Measurements from ENCODE around the gene TBC1D22A.

DNA sequence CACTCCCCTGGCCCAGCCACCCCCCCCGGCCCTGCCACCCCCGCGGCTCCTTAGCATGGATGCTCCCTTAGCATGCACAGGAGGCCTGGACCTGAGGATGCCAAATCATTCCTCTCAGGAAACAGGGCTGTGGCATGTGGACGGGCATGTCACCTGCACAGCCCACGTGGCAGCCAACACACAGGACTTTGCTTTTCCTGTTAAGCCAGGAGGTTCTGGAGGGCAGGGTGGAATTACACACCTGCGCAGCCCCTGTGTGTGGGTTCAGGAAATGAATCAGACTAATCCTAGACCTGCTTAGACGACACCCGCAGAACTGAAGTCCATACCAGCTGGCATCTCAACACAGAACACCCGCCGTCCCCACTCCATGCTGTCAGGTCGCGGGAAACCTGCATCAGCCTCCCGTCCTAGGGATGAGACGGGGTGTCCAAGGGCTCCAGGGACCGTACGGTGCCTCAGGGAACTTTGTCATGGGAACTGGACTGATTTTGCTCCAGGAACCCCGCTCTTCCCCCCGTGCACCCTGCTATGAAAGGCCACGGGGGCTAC is 34.6 kb upstream of the TBC1D22A start:
- TF ChIP-seq, protein P1, sequence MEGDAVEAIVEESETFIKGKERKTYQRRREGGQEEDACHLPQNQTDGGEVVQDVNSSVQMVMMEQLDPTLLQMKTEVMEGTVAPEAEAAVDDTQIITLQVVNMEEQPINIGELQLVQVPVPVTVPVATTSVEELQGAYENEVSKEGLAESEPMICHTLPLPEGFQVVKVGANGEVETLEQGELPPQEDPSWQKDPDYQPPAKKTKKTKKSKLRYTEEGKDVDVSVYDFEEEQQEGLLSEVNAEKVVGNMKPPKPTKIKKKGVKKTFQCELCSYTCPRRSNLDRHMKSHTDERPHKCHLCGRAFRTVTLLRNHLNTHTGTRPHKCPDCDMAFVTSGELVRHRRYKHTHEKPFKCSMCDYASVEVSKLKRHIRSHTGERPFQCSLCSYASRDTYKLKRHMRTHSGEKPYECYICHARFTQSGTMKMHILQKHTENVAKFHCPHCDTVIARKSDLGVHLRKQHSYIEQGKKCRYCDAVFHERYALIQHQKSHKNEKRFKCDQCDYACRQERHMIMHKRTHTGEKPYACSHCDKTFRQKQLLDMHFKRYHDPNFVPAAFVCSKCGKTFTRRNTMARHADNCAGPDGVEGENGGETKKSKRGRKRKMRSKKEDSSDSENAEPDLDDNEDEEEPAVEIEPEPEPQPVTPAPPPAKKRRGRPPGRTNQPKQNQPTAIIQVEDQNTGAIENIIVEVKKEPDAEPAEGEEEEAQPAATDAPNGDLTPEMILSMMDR (IDR thresholded peaks at IDR 0.05; ENCODE audit: low read depth, low read length) = no peak
- no peak for TF ChIP-seq EZH2phosphoT487 (IDR thresholded peaks at IDR 0.05; ENCODE audit: low read depth)

Measured in OCI-LY3 (cell line).